ENCODE measurements around the gene CCDC187.
A peak's percentile ranks its signal among the peaks of the same experiment; 100 is the strongest.
"Not testable (repeated sequence)": the region's sequence is repeated elsewhere in the genome, so short reads cannot be mapped to it uniquely, and the experiment has no call there.

CCDC187 gene

GRCh38 chr9:136266641-136267040 is 37.3 kb downstream of the CCDC187 start:
- DNase-seq (ENCODE audit: low read depth), result not testable (repeated sequence)

- DNase-seq (ENCODE audit: low read depth), result no peak
Observed at GRCh38 chr9:136265561-136266355, 38.1 kb downstream of the CCDC187 start.

DNA sequence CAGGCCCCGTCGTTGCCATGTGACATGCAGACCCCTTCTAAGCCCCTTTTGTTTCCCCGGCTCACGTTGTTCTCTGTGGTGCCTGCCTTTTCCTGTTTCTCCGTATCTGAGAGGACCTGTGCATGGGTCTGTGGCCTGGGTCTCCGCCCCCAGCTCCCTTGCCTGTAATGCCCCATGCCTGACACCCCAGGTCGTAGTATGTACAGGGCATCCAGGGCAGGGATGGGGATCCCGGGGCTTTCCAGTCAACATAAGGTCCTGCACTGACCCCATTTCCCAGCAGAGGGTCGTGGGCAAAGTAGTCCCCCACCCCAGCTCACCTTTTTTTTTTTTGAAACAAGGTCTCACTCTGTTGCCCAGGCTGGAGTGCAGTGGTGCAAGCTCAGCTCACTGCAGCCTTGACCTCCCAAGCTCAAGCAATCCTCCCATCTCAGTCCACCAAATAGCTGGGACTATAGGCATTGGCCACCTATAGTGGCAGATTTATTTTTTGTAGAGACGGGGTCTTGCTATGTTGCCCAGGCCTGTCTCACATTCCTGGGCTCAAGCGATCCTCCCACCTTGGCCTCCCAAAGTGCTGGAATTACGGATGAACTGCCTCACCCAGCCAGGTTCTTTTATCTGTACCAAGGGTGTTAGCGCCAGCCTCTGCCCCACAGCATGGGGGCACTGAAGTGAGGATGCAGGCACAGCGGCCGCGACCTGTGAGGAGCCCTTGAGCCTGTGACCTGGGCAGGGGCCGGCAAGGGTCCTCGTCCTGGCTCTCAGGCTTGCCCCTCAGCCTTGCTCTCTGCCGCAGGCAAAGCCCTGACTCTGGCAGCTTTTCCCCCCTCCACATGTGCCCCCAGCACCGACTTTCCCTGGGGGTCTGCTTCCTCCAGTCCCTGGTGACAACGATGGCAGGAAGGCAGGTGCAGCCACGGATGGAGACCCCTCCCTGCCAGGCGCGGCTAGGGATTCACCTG is 39.2 kb downstream of the CCDC187 start:
- no peak for DNase-seq (ENCODE audit: low read depth)

DNA sequence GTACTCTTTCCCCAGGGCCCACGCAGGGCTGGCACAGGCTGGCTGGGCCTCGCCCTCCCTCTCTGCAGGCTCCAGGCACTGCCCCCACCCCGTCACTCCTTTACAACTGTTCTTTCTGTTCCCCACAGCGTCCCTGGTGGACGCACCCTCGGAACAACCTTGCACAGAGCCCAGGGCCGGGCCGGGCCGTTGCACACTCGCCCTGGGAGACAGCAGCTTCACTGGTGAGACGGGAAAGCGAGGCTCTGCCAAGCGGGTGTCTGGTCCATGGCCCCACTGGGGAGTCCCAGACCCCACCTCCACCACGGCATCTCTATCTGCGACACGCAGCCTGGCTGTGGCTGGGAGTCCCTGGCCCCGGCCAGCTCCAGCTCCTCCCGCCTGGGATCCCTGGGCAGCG is 39.9 kb downstream of the CCDC187 start:
- no peak for DNase-seq (ENCODE audit: low read depth)

DNA sequence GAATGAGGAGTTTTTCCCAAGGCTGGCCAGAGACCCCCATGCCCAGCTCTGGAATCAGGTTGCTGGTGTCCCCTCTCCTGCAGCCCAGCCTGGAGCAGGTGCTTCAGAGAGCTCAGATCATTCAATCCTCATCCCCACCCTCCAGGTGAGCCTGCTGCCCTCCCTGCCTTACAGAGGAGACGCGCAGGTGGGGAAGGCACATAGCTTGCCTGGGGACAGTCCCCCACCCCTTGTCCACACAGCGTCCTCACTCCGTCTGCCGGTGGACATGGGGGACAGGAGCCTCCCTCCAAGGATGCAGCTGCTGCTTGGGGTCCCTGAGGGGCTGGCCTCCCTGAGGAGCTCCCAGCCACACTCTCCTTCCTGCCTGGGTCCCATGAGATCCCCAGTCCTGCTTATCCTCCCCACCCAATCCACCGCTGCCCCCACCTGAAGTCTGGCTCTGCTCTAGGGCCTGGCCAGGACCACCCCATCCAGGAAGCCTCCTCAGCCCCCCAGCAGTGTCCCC is 41.2 kb downstream of the CCDC187 start:
- no peak for DNase-seq (ENCODE audit: low read depth)

DNA sequence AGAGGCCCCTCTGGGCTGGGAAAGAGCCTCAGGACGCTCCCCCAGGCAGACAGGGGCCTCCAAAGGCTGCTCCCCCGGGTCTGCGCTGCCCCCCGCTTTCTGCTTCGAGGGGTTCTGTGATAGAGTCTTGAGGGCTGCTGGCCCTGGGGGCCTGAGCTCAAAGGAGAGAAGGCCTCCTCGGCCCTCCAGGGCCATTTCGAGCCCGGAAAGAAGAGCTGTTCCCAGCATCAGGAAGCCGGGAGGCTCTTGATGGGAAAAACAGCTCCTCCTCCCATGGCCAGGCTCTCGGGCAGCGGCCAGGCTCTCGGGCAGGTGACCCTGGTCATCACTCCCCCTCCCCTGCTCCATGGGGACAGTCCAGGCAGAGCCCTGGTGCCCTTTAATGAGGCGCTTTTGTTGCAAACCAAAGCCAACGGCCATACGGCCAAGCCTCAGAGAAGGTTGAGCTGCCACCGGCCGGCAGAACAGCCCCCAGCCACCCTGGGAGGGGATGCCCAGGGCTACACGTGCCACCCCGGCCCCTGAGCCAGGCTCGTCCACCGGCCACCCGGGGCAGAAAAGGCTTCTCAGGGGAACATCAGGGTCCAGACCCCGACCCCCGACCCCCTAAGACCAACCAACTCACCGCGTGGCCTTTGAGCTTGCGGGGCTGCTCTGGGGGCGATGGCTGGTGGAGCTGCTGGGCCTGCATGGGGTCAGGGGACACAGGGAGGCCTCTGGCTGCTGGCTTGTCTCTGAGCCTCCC is 42.0 kb downstream of the CCDC187 start:
- DNase-seq (ENCODE audit: low read depth), result no peak

DNA sequence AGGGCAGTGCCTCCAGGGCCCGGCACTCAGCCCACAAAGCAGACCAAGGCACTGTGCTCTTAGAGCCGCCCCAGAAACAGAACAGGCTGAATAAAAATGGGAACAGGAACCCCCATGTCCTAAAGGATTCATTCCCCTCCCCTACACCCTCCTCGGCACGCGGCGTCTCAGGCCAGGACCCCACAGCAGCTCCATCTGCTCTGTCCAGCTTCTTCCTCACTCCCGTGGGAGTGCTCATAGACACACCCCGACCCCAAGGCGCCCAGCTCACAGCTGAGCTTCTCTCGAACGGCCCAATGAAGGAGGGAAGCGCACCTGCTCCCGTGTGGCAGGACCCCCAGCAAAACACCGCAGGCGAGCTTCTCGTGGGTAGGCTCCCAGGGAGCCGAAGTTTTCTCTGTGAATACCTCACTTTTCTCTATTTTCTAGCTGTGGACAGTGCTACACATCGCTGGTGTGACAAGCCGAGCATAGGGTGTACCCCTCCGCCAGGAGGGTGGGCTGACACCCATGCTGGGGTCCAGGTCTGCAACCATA is 42.9 kb downstream of the CCDC187 start:
- DNase-seq (ENCODE audit: low read depth), result no peak

DNA sequence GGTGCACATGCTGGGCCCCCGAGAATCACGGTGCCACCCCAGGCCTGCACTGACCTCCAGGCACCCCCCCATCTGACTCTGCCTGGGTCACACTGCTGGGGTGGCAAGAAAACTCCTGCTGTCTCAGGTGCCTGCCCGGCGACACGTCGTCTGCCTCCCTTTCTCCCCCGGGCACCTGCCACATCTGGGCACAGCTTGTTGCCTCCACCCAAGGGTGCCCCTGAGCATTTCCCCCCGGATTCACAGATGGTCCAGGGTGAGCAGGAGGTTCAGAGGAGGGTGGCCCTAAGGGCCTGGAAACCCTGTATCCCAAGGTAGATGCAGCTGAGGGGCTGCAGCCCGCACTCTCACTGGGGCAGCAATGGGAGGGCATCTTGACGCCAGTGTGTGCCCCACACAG is 43.4 kb downstream of the CCDC187 start:
- DNase-seq (ENCODE audit: low read depth), result no peak

DNA sequence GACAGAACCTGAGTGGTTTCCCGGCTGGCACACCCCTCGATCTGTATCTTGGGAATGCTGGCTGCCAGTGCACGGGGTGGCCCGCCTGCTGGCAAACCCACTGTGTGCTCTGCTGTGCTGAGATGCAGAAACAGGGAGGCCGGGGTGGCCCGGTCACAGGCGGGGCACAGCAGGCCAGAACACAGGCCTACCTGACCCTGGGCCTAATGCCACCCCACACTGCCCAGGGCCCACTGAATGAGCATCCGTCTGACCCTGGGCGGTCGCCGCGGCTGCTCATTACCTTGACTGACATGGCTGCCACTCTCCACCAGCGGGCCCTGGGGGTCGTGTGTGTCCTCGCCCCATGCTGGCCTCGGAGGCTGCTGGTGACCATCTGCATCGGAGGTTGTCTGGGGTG is 44.1 kb downstream of the CCDC187 start:
- no peak for DNase-seq (ENCODE audit: low read depth)

- no peak for DNase-seq (ENCODE audit: low read depth)
Observed at GRCh38 chr9:136259517-136259813, 44.4 kb downstream of the CCDC187 start.

DNA sequence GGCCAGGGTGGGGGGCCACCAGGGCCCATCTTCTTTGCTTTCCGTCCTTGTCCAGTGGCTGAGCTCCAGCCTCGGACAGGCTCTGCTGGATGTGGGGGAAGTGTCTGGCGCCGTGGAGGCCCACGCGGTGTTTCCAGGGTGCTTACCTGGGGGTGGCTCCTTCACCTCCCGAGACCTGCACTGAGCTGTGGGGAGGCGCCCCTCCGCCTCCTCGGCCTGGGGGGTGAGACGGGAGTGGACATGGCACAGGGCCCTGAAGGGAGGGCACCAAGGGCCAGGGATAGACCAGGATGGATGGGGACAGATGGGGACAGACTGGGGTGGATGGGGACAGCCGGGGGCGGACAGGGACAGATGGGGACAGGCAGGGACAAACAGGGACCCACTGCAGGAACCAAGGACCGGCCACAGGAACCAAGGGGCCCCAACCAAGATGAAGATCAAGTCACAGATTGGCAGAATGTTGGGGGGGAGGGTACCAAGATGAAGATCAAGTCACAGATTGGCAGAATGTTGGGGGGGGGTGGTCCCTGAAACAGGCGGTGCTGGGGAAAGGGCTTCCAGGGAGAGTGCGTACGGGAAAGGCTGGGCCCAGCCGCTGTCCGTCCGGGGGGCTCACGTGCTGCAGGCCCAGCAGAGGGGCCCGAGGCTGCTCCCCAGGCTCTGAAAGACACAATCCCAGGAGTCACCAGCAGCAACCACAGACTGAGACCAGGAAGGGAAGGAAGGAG is 44.9 kb downstream of the CCDC187 start:
- no peak for DNase-seq (ENCODE audit: low read depth)

DNA sequence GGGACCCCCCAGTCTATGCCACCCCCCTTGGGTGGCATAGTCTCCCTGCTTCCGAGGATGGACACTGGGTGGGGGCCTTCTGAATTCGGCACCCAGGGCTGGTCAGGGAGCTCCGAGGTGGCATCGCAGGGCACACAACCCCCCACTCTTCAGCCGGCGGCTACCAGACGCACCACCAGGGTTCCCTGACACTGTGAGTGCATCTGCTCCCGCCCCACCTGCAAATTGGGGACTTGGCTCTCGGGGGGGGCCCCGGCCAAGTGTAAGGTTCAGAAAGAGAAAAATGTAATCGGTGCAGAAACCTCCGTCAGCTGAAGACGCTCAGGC is 45.6 kb downstream of the CCDC187 start:
- DNase-seq (ENCODE audit: low read depth), result no peak

GRCh38 chr9:136257381-136258298 is 46.3 kb downstream of the CCDC187 start:
- DNase-seq (ENCODE audit: low read depth), result no peak

- peak; percentile 46 for DNase-seq (ENCODE audit: low read depth)
Observed at GRCh38 chr9:136255896-136256890, 47.7 kb downstream of the CCDC187 start.

DNA sequence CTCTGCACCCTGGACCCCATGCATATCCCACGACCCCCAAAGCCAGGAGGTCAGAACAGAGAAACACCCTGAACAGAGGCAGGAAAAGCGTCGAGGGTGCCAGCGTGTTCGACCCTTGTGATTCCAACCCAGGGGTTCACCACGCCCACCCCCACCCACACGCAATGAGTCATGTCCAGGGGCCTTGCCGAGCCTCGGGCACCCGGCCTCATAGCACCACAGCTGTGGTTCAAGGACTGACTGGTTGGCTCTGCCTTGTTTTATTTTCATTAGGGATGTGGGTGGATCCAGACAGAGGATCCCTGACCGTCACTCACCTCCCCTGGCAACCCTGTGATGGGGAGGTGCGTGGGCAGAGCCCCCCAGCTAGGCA is 48.7 kb downstream of the CCDC187 start:
- DNase-seq (ENCODE audit: low read depth), result peak; percentile 63

DNA sequence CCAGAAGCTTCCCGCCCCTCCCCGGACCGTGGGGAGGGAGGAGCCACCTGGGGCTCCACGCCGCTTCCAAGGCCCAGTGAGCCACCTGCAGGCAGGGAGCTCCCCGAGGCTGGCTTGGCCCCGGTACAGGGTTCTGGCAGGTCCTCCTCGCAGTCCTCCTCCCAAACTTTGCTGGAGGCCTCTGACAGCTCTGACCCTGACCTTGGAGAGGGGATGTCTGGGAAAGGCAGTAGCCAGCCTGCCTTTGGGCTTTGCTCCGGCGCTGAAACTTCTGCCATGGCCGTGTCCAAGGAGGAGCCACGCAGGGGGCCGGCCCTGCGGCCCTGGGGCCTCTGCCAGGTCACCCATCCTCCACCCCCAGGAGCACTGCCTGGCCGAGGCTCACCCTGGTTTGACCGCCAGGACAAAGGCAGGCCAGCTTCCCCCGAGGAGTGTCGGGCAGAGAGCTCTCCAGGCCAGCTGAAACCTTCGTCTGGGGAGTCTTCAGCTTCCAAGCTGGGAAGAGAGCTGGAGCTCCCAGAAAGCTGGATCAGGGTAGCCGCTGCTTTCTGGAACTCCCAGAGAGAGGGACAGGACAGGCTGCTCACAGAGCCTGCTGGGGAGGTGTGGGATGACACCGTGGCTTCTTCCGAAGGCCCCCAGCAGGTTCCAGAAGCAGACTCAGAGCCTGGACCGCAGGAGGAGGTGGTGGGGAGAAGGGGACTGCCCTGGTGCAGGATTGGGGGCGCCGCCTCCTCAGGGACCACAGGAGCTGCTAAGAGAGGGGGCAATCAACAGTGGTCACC is 49.3 kb downstream of the CCDC187 start:
- DNase-seq (ENCODE audit: low read depth), result peak; percentile 13

GRCh38 chr9:136253246-136254130 is 50.4 kb downstream of the CCDC187 start:
- no peak for DNase-seq (ENCODE audit: low read depth)

Data from ELR (cell line).